KOPT-K1 (cell line): ENCODE data around the gene ITGAE.
"Not testable (repeated sequence)": the region's sequence is repeated elsewhere in the genome, so short reads cannot be mapped to it uniquely, and the experiment has no call there.

Experiments
- H3K27ac ChIP-seq: fragments of 200-600 bp; sonication (generic); 2 replicates; pipeline ENCODE4 v1.5.1; 2016; ENCODE audit warnings: antibody characterized with exemption, mild to moderate bottlenecking, low read depth, low read length; ENCODE audit not compliant: poor library complexity, severe bottlenecking
- H3K36me3 ChIP-seq: fragments of 200-600 bp; sonication (generic); 2 replicates; pipeline ENCODE4 v1.5.1; 2017; ENCODE audit warnings: antibody characterized with exemption, mild to moderate bottlenecking, low read length, moderate library complexity; ENCODE audit not compliant: insufficient read depth
- H3K9me3 ChIP-seq: fragments of 200-600 bp; sonication (generic); 2 replicates; pipeline ENCODE4 v1.5.1; 2017; ENCODE audit warnings: antibody characterized with exemption, low read length, mild to moderate bottlenecking; ENCODE audit not compliant: insufficient read depth, poor library complexity, severe bottlenecking

The ITGAE gene, protein sequence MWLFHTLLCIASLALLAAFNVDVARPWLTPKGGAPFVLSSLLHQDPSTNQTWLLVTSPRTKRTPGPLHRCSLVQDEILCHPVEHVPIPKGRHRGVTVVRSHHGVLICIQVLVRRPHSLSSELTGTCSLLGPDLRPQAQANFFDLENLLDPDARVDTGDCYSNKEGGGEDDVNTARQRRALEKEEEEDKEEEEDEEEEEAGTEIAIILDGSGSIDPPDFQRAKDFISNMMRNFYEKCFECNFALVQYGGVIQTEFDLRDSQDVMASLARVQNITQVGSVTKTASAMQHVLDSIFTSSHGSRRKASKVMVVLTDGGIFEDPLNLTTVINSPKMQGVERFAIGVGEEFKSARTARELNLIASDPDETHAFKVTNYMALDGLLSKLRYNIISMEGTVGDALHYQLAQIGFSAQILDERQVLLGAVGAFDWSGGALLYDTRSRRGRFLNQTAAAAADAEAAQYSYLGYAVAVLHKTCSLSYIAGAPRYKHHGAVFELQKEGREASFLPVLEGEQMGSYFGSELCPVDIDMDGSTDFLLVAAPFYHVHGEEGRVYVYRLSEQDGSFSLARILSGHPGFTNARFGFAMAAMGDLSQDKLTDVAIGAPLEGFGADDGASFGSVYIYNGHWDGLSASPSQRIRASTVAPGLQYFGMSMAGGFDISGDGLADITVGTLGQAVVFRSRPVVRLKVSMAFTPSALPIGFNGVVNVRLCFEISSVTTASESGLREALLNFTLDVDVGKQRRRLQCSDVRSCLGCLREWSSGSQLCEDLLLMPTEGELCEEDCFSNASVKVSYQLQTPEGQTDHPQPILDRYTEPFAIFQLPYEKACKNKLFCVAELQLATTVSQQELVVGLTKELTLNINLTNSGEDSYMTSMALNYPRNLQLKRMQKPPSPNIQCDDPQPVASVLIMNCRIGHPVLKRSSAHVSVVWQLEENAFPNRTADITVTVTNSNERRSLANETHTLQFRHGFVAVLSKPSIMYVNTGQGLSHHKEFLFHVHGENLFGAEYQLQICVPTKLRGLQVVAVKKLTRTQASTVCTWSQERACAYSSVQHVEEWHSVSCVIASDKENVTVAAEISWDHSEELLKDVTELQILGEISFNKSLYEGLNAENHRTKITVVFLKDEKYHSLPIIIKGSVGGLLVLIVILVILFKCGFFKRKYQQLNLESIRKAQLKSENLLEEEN

DNA sequence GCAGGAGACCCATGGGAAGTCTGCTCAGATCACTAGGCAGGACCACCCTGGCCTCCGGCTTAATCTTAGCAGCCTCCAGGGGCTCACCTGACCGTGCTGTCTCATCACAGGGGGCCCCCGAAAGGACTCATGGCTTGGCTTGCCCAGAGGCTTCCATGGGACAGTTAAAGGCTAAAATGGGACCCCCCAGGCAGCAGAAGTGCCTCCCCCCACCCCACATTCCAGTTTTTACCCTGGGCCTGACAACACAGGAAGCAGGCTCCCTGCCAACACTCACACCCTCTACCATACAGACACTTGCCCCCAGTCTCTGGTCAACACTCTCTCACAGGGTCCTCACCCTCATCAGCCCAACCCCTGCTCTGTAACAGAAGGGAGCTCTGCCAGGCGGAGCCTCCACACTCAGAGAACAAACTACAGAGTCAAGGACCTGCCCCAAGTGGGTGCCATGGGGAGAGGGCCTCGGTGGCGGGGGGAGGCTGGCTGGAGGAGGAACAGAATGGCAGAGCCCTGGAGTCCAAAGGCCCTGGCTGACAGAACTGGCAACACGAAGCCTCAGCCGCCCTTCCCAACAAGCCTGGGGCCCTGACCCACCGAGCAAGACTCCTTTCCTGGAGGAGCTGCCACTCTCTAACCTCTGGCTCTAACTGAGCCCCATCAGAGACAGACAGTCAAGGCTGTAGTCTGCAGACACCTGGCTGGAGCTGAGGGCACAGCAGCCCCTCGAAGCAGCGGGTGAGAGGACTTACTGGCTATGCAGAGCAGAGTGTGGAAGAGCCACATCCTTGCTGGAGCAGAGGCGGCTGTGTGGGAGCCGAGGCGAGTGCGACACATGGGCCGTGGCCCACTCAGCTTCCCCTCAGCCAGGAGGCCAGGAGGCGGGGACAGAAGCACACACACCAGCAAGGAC is at the start of gene ITGAE:
Gene ITGAE (minus strand): TSS at position 827 of the 910 bp plus-strand sequence. CDS start 44 bp downstream, at position 783.
- peaks cover 23% of the 10 kb centered on the region for H3K36me3 ChIP-seq
- H3K27ac ChIP-seq, result peak within 1 kb of the TSS; percentile 86
- no peaks in the 10 kb centered on the region for H3K9me3 ChIP-seq

DNA sequence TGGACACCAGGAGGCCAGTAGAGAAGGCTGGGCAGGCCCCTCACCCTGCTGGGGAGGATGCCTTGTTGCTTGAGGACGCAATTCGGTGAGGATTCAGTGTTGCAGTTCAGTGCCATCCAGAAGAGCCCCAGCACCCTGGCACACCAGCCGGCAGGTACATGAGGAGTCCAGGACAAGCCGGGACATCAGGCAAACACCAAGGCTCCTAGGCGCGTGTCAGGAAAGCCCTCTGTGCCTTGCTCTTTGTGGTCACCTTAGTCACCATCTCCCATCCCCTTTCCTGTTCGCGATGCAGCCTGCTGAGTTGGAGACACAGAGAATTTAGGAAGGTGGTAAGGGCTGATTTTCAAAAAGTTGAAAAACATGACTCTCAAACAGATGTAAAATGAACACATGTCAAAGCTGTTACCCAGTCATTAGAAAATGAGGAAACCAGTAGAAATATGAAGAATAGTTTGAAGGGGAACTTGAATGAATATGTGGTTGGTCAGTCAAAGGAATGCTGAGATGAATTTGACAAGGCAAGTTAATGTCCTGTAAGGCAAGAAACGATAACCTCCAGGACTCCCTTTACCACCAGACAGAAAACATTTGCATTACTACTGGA is 47.3 kb upstream of the ITGAE start:
- no peaks in the 10 kb centered on the region for H3K9me3 ChIP-seq
- H3K27ac ChIP-seq, result no peak overlapping the region
- peaks cover 12% of the 10 kb centered on the region for H3K36me3 ChIP-seq

DNA sequence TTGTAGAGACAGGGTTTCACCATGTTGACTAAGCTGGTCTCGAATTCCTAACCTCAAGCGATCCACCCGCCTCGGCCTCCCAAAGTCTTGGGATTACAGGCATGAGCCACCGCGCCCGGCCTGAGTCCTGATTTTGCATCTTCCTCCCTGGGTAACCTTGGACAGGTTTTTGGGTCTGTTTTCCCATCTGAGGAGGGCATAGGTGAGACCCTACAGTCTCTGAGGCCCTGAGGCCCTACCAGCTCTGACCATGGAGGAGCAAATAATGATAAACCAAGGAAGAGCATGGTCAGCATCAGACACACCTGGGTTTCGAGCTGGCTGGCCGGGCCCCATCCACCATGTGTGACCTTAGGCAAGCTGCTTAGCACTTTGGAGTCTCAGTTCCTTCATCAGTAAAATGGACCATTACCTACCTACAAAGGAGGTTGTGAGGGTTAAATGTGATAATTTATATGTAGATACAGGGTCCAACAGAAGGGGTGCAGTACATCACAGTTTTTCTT is 46.2 kb upstream of the ITGAE start:
- Histone ChIP-seq H3K27ac (no peak overlapping the region), H3K9me3 (no peaks in the 10 kb centered on the region), H3K36me3 (peaks cover 23% of the 10 kb centered on the region)

DNA sequence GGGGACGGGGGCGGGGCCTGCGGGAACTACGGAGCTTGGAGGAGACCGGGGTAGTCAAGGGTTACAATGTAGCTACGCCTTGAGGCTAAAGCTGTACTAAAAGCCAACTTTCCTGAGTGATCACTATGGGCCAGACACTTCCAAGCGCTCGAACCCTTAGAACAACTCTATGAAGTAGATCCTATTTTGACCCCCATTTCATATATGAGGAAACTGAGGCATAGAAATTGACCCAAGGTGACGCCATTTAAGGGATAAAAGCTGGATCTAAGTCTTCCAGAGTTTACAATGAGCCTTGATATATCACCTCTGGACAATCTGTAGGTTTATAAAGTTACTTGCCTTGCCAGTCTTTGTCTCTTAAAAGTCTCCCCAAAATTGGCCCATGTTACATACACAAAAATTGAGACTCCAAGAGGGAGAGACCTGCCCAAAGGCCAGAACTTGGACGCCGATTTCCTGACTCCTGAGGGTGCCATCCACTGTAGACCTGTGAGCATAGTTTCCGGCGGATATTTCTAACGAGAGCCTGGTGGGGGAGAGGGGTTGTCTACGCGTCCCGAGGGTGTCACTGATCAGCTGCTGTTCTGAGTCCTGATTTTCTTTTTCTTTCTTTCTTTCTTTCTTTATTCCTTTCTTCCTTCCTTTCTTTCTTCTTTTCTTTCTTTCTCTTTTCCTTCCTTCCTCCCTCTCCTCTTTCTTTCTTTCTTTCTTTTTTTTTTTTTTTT is 45.6 kb upstream of the ITGAE start:
- Histone ChIP-seq H3K36me3 (peaks cover 29% of the 10 kb centered on the region), H3K27ac (no peak overlapping the region), H3K9me3 (no peaks in the 10 kb centered on the region)

GRCh38 chr17:3845621-3846436 is 44.8 kb upstream of the ITGAE start, which contains the start of gene NCBP3:
NCBP3 (minus strand) TSS chr17:3846246; CDS start chr17:3846223, 23 bp downstream.
- H3K36me3 ChIP-seq, result peaks cover 37% of the 10 kb centered on the region
- no peaks in the 10 kb centered on the region for H3K9me3 ChIP-seq
- H3K27ac ChIP-seq, result peak within 1 kb of the TSS; percentile 82

- Histone ChIP-seq H3K36me3 (peaks cover 43% of the 10 kb centered on the region), H3K27ac (peak overlapping the region; percentile 82), H3K9me3 (no peaks in the 10 kb centered on the region)
These were observed 44.3 kb upstream of the ITGAE start for GRCh38 chr17:3845291-3845620.

- Histone ChIP-seq H3K27ac (peak overlapping the region; percentile 82), H3K36me3 (peaks cover 50% of the 10 kb centered on the region)
These were observed 43.6 kb upstream of the ITGAE start for GRCh38 chr17:3844556-3844955.

GRCh38 chr17:3843935-3844516 is 43.0 kb upstream of the ITGAE start:
- Histone ChIP-seq H3K36me3 (peaks cover 55% of the 10 kb centered on the region), H3K9me3 (no peaks in the 10 kb centered on the region), H3K27ac (no peak overlapping the region)

More at GRCh38 chr17:3844556-3844955, 43.6 kb upstream of the ITGAE start:
- H3K9me3 ChIP-seq, result not testable (repeated sequence)

- Histone ChIP-seq H3K36me3 (peaks cover 100% of the 10 kb centered on the region), H3K9me3 (no peaks in the 10 kb centered on the region), H3K27ac (no peak overlapping the region)
These were observed 37.2 kb upstream of the ITGAE start for GRCh38 chr17:3838206-3838605.

GRCh38 chr17:3836551-3836950 is 35.6 kb upstream of the ITGAE start:
- Histone ChIP-seq H3K9me3 (no peaks in the 10 kb centered on the region), H3K36me3 (peaks cover 89% of the 10 kb centered on the region), H3K27ac (no peak overlapping the region)

GRCh38 chr17:3835410-3836229 is 34.6 kb upstream of the ITGAE start:
- Histone ChIP-seq H3K9me3 (no peaks in the 10 kb centered on the region), H3K27ac (no peak overlapping the region), H3K36me3 (peaks cover 88% of the 10 kb centered on the region)

GRCh38 chr17:3834811-3835210 is 33.8 kb upstream of the ITGAE start:
- peaks cover 86% of the 10 kb centered on the region for H3K36me3 ChIP-seq
- no peak overlapping the region for H3K27ac ChIP-seq
- H3K9me3 ChIP-seq, result no peaks in the 10 kb centered on the region
